ENCODE measurements around the gene GOLIM4.

DNA sequence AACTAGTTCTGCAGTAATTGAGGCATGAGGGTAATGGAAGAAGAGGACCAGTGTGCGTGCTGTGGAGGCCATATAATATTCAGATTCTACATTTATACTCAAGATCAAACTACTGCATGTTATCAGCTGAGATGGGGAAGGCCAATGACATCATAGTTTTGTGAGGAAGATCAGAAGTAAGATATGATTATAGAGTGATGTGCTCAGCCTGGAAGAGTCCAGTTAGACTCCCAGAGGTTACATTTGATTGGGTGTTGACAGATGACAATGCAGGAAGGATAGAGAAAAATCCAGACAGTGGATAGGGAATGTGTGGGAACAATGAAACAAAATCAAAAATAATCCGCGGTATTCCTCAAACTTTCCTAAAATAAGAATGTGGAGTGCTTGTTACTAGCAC lies 35.4 kb downstream of the GOLIM4 start:
- no peak for TF ChIP-seq POLR2A (IDR thresholded peaks at IDR 0.05; ENCODE audit: low read length)
- no peak for TF ChIP-seq GATA1 (IDR thresholded peaks at IDR 0.05; ENCODE audit: low read depth, low read length)

Data from erythroblast (primary cell).